H9 (cell line): ENCODE data around the gene ANKH. TPM values are rescaled to one million over a fixed set of nuclear protein-coding genes. Genes with fewer than 3 reads are reported as not detected.
A peak's percentile ranks its signal among the peaks of the same experiment; 100 is the strongest.

Experiments used
- DNase-seq: peaks from one replicate; pipeline ENCODE4 v3.0.0-alpha.2; 2017
- H2AFZ ChIP-seq: one replicate; pipeline ENCODE4 v1.6.1; 2013; ENCODE audit warnings: mild to moderate bottlenecking, low read length, control low read depth, moderate library complexity
- H2AK5ac ChIP-seq: 2 replicates; pipeline ENCODE4 v1.6.1; 2013; ENCODE audit warnings: low read length, control low read depth, mixed read lengths; ENCODE audit not compliant: insufficient read length
- H2BK120ac ChIP-seq: one replicate; pipeline ENCODE4 v1.6.1; 2013; ENCODE audit warnings: low read depth, mild to moderate bottlenecking, low read length, control low read depth, inconsistent platforms; ENCODE audit not compliant: poor library complexity, severe bottlenecking
- H2BK12ac ChIP-seq: 2 replicates; pipeline ENCODE4 v1.6.1; 2013; ENCODE audit warnings: low read length, control low read depth, mixed read lengths, low read depth; ENCODE audit not compliant: insufficient read length
- H2BK15ac ChIP-seq: 2 replicates; pipeline ENCODE4 v1.6.1; 2013; ENCODE audit warnings: low read depth, low read length, control low read depth
- H2BK20ac ChIP-seq: one replicate; pipeline ENCODE4 v1.6.1; 2013; ENCODE audit warnings: low read depth, mild to moderate bottlenecking, low read length, control low read depth, inconsistent platforms; ENCODE audit not compliant: poor library complexity, severe bottlenecking
- H2BK5ac ChIP-seq: 2 replicates; pipeline ENCODE4 v1.6.1; 2013; ENCODE audit warnings: low read length, control low read depth, mixed read lengths; ENCODE audit not compliant: insufficient read length
- H3K14ac ChIP-seq: 2 replicates; pipeline ENCODE4 v1.6.1; 2013; ENCODE audit warnings: low read length, control low read depth; ENCODE audit not compliant: insufficient read depth
- H3K18ac ChIP-seq: 2 replicates; pipeline ENCODE4 v1.6.1; 2013; ENCODE audit warnings: low read depth, mild to moderate bottlenecking, mixed read lengths, low read length, control low read depth; ENCODE audit not compliant: insufficient read length
- H3K23ac ChIP-seq: 2 replicates; pipeline ENCODE4 v1.6.1; 2013; ENCODE audit warnings: low read length, control low read depth, mixed read lengths, low read depth; ENCODE audit not compliant: insufficient read length
- H3K23me2 ChIP-seq: 2 replicates; pipeline ENCODE4 v1.6.1; 2013; ENCODE audit warnings: low read depth, mild to moderate bottlenecking, mixed read lengths, low read length, control low read depth; ENCODE audit not compliant: insufficient read length, poor library complexity, severe bottlenecking
- H3K27ac ChIP-seq: 2 replicates; pipeline ENCODE4 v1.5.1; 2013; ENCODE audit warnings: low read length, control low read depth, mixed read lengths, low read depth; ENCODE audit not compliant: insufficient read length
- H3K27me3 ChIP-seq: 2 replicates; pipeline ENCODE4 v1.6.1; 2013; ENCODE audit warnings: low read length, control low read depth, inconsistent platforms; ENCODE audit not compliant: insufficient read depth
- H3K4ac ChIP-seq: 2 replicates; pipeline ENCODE4 v1.6.1; 2013; ENCODE audit warnings: low read depth, mild to moderate bottlenecking, control low read depth, inconsistent platforms, low read length, moderate library complexity
- H3K4me1 ChIP-seq: 2 replicates; pipeline ENCODE4 v1.6.1; 2013; ENCODE audit warnings: low read length, control low read depth, inconsistent platforms; ENCODE audit not compliant: insufficient read depth
- H3K4me2 ChIP-seq: 2 replicates; pipeline ENCODE4 v1.6.1; 2013; ENCODE audit warnings: low read length, control low read depth, mixed read lengths; ENCODE audit not compliant: insufficient read length, insufficient read depth
- H3K56ac ChIP-seq: 2 replicates; pipeline ENCODE4 v1.6.1; 2013; ENCODE audit warnings: low read depth, mild to moderate bottlenecking, mixed read lengths, low read length, control low read depth; ENCODE audit not compliant: insufficient read length
- H3K79me1 ChIP-seq: 2 replicates; pipeline ENCODE4 v1.6.1; 2013; ENCODE audit warnings: low read depth, mild to moderate bottlenecking, moderate library complexity, low read length, control low read depth, inconsistent platforms; ENCODE audit not compliant: insufficient read depth, poor library complexity, severe bottlenecking
- H3K79me2 ChIP-seq: 2 replicates; pipeline ENCODE4 v1.6.1; 2013; ENCODE audit warnings: low read length, control low read depth, inconsistent platforms; ENCODE audit not compliant: insufficient read depth
- H3K9ac ChIP-seq: 2 replicates; pipeline ENCODE4 v1.6.1; 2013; ENCODE audit warnings: low read length, control low read depth, mixed read lengths; ENCODE audit not compliant: insufficient read length; ENCODE audit errors: extremely low read depth
- H3K9me3 ChIP-seq: one replicate; pipeline ENCODE4 v1.6.1; 2013; ENCODE audit warnings: low read depth, low read length, inconsistent platforms; ENCODE audit not compliant: control insufficient read depth
- H3T11ph ChIP-seq: one replicate; pipeline ENCODE4 v1.6.1; 2013; ENCODE audit warnings: mild to moderate bottlenecking, low read length, control low read depth, inconsistent platforms
- H4K20me1 ChIP-seq: one replicate; pipeline ENCODE4 v1.6.1; 2013; ENCODE audit not compliant: control insufficient read depth, insufficient read length, insufficient read depth
- H4K5ac ChIP-seq: 2 replicates; pipeline ENCODE4 v1.6.1; 2013; ENCODE audit warnings: low read depth, mild to moderate bottlenecking, mixed read lengths, low read length, control low read depth; ENCODE audit not compliant: insufficient read length
- H4K8ac ChIP-seq: replicated peaks from 2 replicates; pipeline ENCODE4 v1.6.1; 2013; ENCODE audit warnings: low read length, control low read depth, mixed read lengths, low read depth; ENCODE audit not compliant: insufficient read length
- H4K91ac ChIP-seq: 2 replicates; pipeline ENCODE4 v1.6.1; 2013; ENCODE audit warnings: low read depth, mild to moderate bottlenecking, moderate library complexity, mixed read lengths, low read length, control low read depth; ENCODE audit not compliant: insufficient read length
- H3K27ac Mint-ChIP-seq, 3 experiments: 2 replicates in 2 of 3; 3 replicates in 1 of 3; pipeline ENCODE4 v1.8.0; 2020 to 2021; ENCODE audit warnings: mixed read lengths in 3 of 3, mild to moderate bottlenecking in 1 of 3, moderate library complexity in 1 of 3
- H3K27me3 Mint-ChIP-seq: 2 replicates; pipeline ENCODE4 v1.8.0; 2021; ENCODE audit warnings: low read depth, mild to moderate bottlenecking, moderate library complexity, mixed read lengths
- H3K36me3 Mint-ChIP-seq, 3 experiments: 2 replicates in 2 of 3; 3 replicates in 1 of 3; pipeline ENCODE4 v1.8.0; 2020 to 2021; ENCODE audit warnings: low read depth in 3 of 3, mixed read lengths in 3 of 3; ENCODE audit not compliant: insufficient read depth in 1 of 3
- H3K4me1 Mint-ChIP-seq, 2 experiments: 2 replicates each; pipeline ENCODE4 v1.8.0; 2020; ENCODE audit warnings: mixed read lengths in 2 of 2
- H3K4me3 Mint-ChIP-seq, 2 experiments: 2 replicates in 1 of 2; 3 replicates in 1 of 2; pipeline ENCODE4 v1.8.0; 2020 to 2021; ENCODE audit warnings: mild to moderate bottlenecking in 2 of 2, mixed read lengths in 2 of 2, moderate library complexity in 1 of 2
- H3K9me3 Mint-ChIP-seq, 2 experiments: 2 replicates in 1 of 2; 3 replicates in 1 of 2; pipeline ENCODE4 v1.8.0; 2020; ENCODE audit warnings: mild to moderate bottlenecking in 2 of 2, mixed read lengths in 2 of 2, moderate library complexity in 1 of 2
- CTCF ChIP-seq: fragments of 200-600 bp; sonication (generic); conservative IDR thresholded peaks from 3 replicates; pipeline ENCODE4 v1.8.0; 2021; ENCODE audit warnings: antibody characterized with exemption, mild to moderate bottlenecking
- WGBS: extraction: QIAGEN DNeasy Blood & Tissue Kit; methylation state at CpG from one replicate; pipeline ENCODE4 v1.1.7; 2013; ENCODE audit warnings: missing lambda C conversion rate, low lambda C conversion rate, mixed read lengths; ENCODE audit not compliant: insufficient read length; ENCODE audit errors: extremely low coverage; 5-methylcytosine and 5-hydroxymethylcytosine counted together
- total RNA-seq: library from RNA; stranded (reverse); gene quantifications from 2 replicates; pipeline ENCODE4 v1.2.1, GENCODE V29; 2021

The ANKH gene
- total RNA-seq, 1 experiment from 2014 or later: 9.6 TPM

GRCh38 chr5:14813747-14814146 lies 57.8 kb downstream of the ANKH start:
- Mint-ChIP-seq H3K9me3 (no peaks in the 10 kb centered on the region), H3K4me1 (no peaks in the 10 kb centered on the region), H3K4me3 (no peak overlapping the region), H3K27ac (peak overlapping the region in 1 of 3 experiments; percentile 9; a peak in 3 of 7 replicates), H3K27me3 (no peaks in the 10 kb centered on the region), H3K36me3 (no peaks in the 10 kb centered on the region)
- Histone ChIP-seq H4K8ac (no peak overlapping the region), H3K23ac (no peak overlapping the region), H3K14ac (no peak overlapping the region), H3K18ac (no peak overlapping the region), H4K5ac (no peak overlapping the region), H4K91ac (no peak overlapping the region), H3K4me1 (no peaks in the 10 kb centered on the region), H3K4ac (no peak overlapping the region), H3K79me1 (no peaks in the 10 kb centered on the region), H4K20me1 (no peaks in the 10 kb centered on the region), H2AFZ (no peak overlapping the region), H2BK20ac (no peak overlapping the region), H3K23me2 (no peaks in the 10 kb centered on the region), H2BK120ac (no peak overlapping the region), H3K27me3 (no peaks in the 10 kb centered on the region), H3K79me2 (no peaks in the 10 kb centered on the region), H3K4me2 (no peak overlapping the region), H2BK5ac (no peak overlapping the region), H2AK5ac (no peak overlapping the region), H3K56ac (no peak overlapping the region), H3K9ac (no peak overlapping the region), H3K9me3 (no peaks in the 10 kb centered on the region), H3K27ac (no peak overlapping the region), H2BK12ac (no peak overlapping the region), H3T11ph (no peak overlapping the region), H2BK15ac (no peak overlapping the region)
- no peak for TF ChIP-seq CTCF
- no peak for DNase-seq
- no CpG with 5 or more reads among the region's 3 CpGs for WGBS
